SK-N-MC (cell line): ENCODE measurements around the gene REXO4.

Source experiments
- DNase-seq: peaks from one replicate; pipeline ENCODE4 v3.0.0-alpha.2; 2011; ENCODE audit warnings: low read depth, low spot score
- H3K27ac ChIP-seq: fragments of 200-600 bp; sonication (generic); 2 replicates; pipeline ENCODE4 v1.5.1; 2016; ENCODE audit warnings: mixed run types
- H3K36me3 ChIP-seq: fragments of 200-600 bp; sonication (generic); 2 replicates; pipeline ENCODE4 v1.6.1; 2017; ENCODE audit warnings: antibody characterized with exemption, low read length, mixed read lengths; ENCODE audit not compliant: insufficient read depth
- H3K4me3 ChIP-seq: fragments of 200-600 bp; sonication (generic); 2 replicates; pipeline ENCODE4 v1.5.1; 2016
- H3K9ac ChIP-seq: fragments of 200-600 bp; sonication (generic); 2 replicates; pipeline ENCODE4 v1.8.0; 2017; ENCODE audit warnings: mixed run types, mixed read lengths; ENCODE audit not compliant: insufficient read length
- H3K9me3 ChIP-seq: fragments of 200-600 bp; sonication (generic); 2 replicates; pipeline ENCODE4 v1.6.1; 2017; ENCODE audit warnings: low read depth, mild to moderate bottlenecking, antibody characterized with exemption, low read length, moderate library complexity, mixed read lengths
- EZH2 ChIP-seq: fragments of 200-600 bp; sonication (generic); IDR thresholded peaks from one replicate; pipeline ENCODE4 v1.6.1; 2017; ENCODE audit warnings: antibody characterized with exemption
- FOXP2 ChIP-seq: optimal IDR thresholded peaks from 2 replicates; pipeline ENCODE3; 2011; ENCODE audit warnings: mild to moderate bottlenecking, moderate library complexity; ENCODE audit not compliant: insufficient read depth; ENCODE audit errors: extremely low read length, control extremely low read depth
- POLR2AphosphoS5 ChIP-seq: IDR thresholded peaks from 2 replicates; pipeline ENCODE4 v1.6.1; 2012; ENCODE audit warnings: mild to moderate bottlenecking, low read depth, low read length, borderline replicate concordance

REXO4 gene

GRCh38 chr9:133415170-133415569 is 2.6 kb downstream of the REXO4 start:
- no peak overlapping the region for H3K9ac ChIP-seq
- H3K36me3 ChIP-seq: peaks cover 53% of the 10 kb centered on the region
- H3K9me3 ChIP-seq: no peaks in the 10 kb centered on the region
- no peak overlapping the region for H3K27ac ChIP-seq
- TF ChIP-seq POLR2AphosphoS5 (no peak), EZH2 (no peak)
- no peak for DNase-seq
- no peak overlapping the region for H3K4me3 ChIP-seq

GRCh38 chr9:133408042-133408441 is 9.8 kb downstream of the REXO4 start:
- H3K9ac ChIP-seq: no peak overlapping the region
- H3K9me3 ChIP-seq: no peaks in the 10 kb centered on the region
- H3K27ac ChIP-seq: no peak overlapping the region
- H3K36me3 ChIP-seq: peaks cover 68% of the 10 kb centered on the region
- TF ChIP-seq FOXP2 (no peak), EZH2 (no peak), POLR2AphosphoS5 (no peak)
- H3K4me3 ChIP-seq: no peak overlapping the region
- no peak for DNase-seq

GRCh38 chr9:133406480-133407307 is 11.1 kb downstream of the REXO4 start:
- Histone ChIP-seq H3K27ac (no peak overlapping the region), H3K9ac (no peak overlapping the region), H3K36me3 (peaks cover 56% of the 10 kb centered on the region)

GRCh38 chr9:133405508-133406438 is 12.0 kb downstream of the REXO4 start:
- H3K36me3 ChIP-seq: peaks cover 49% of the 10 kb centered on the region
- H3K4me3 ChIP-seq: no peak overlapping the region
- no peak overlapping the region for H3K27ac ChIP-seq
- no peak overlapping the region for H3K9ac ChIP-seq
- DNase-seq: no peak
- H3K9me3 ChIP-seq: no peaks in the 10 kb centered on the region
- TF ChIP-seq EZH2: no peak
- TF ChIP-seq FOXP2: no peak
- TF ChIP-seq POLR2AphosphoS5: no peak

More at GRCh38 chr9:133406480-133407307, 11.1 kb downstream of the REXO4 start:
- DNase-seq: no peak
- Histone ChIP-seq H3K9me3 (no peaks in the 10 kb centered on the region), H3K4me3 (no peak overlapping the region)
- no peak for TF ChIP-seq POLR2AphosphoS5
- no peak for TF ChIP-seq FOXP2
- no peak for TF ChIP-seq EZH2

- no peak for DNase-seq
- peaks cover 36% of the 10 kb centered on the region for H3K36me3 ChIP-seq
- H3K9ac ChIP-seq: no peak overlapping the region
- no peak for TF ChIP-seq EZH2
- no peak for TF ChIP-seq FOXP2
- no peak for TF ChIP-seq POLR2AphosphoS5
- no peak overlapping the region for H3K4me3 ChIP-seq
- H3K9me3 ChIP-seq: no peaks in the 10 kb centered on the region
- H3K27ac ChIP-seq: no peak overlapping the region
Measured at GRCh38 chr9:133404454-133405002, 13.3 kb downstream of the REXO4 start.

- H3K9ac ChIP-seq: no peak overlapping the region
- H3K36me3 ChIP-seq: peaks cover 35% of the 10 kb centered on the region
- no peak for DNase-seq
- H3K27ac ChIP-seq: no peak overlapping the region
- H3K9me3 ChIP-seq: no peaks in the 10 kb centered on the region
- TF ChIP-seq EZH2 (no peak), POLR2AphosphoS5 (no peak), FOXP2 (no peak)
- H3K4me3 ChIP-seq: no peak overlapping the region
Measured at GRCh38 chr9:133403766-133404453, 13.9 kb downstream of the REXO4 start.

GRCh38 chr9:133402689-133403088 is 15.1 kb downstream of the REXO4 start:
- peaks cover 26% of the 10 kb centered on the region for H3K36me3 ChIP-seq
- no peak overlapping the region for H3K9ac ChIP-seq
- no peak overlapping the region for H3K4me3 ChIP-seq
- no peaks in the 10 kb centered on the region for H3K9me3 ChIP-seq
- no peak overlapping the region for H3K27ac ChIP-seq
- no peak for DNase-seq
- TF ChIP-seq FOXP2: no peak
- TF ChIP-seq EZH2: no peak
- no peak for TF ChIP-seq POLR2AphosphoS5

GRCh38 chr9:133401588-133401987 is 16.2 kb downstream of the REXO4 start:
- no peak for DNase-seq
- no peak overlapping the region for H3K4me3 ChIP-seq
- H3K27ac ChIP-seq: no peak overlapping the region
- no peaks in the 10 kb centered on the region for H3K9me3 ChIP-seq
- no peak; the same call in 1 of the 2 replicates for TF ChIP-seq POLR2AphosphoS5
- no peak for TF ChIP-seq FOXP2
- H3K36me3 ChIP-seq: peaks cover 15% of the 10 kb centered on the region
- H3K9ac ChIP-seq: no peak overlapping the region
